ENCODE data around the gene DNLZ.

Gene DNLZ

GRCh38 chr9:136358016-136358415, 5.5 kb downstream of the DNLZ start:
- TF ChIP-seq, protein P1, sequence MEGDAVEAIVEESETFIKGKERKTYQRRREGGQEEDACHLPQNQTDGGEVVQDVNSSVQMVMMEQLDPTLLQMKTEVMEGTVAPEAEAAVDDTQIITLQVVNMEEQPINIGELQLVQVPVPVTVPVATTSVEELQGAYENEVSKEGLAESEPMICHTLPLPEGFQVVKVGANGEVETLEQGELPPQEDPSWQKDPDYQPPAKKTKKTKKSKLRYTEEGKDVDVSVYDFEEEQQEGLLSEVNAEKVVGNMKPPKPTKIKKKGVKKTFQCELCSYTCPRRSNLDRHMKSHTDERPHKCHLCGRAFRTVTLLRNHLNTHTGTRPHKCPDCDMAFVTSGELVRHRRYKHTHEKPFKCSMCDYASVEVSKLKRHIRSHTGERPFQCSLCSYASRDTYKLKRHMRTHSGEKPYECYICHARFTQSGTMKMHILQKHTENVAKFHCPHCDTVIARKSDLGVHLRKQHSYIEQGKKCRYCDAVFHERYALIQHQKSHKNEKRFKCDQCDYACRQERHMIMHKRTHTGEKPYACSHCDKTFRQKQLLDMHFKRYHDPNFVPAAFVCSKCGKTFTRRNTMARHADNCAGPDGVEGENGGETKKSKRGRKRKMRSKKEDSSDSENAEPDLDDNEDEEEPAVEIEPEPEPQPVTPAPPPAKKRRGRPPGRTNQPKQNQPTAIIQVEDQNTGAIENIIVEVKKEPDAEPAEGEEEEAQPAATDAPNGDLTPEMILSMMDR (IDR thresholded peaks at IDR 0.05; ENCODE audit: insufficient read depth, missing control alignments) = no peak
- DNase-seq (ENCODE audit: insufficient read length, low spot score) (no peak), FAIRE-seq (no peak)

- no peak for DNase-seq (ENCODE audit: insufficient read length, low spot score)
- no peak for FAIRE-seq
- TF ChIP-seq, protein P1 (IDR thresholded peaks at IDR 0.05; ENCODE audit: insufficient read depth, missing control alignments) = no peak
Measured at GRCh38 chr9:136357202-136357725, 6.3 kb downstream of the DNLZ start.

- no peak for DNase-seq (ENCODE audit: insufficient read length, low spot score)
- TF ChIP-seq, protein P1 (IDR thresholded peaks at IDR 0.05; ENCODE audit: insufficient read depth, missing control alignments) = no peak
- FAIRE-seq = no peak
Measured at GRCh38 chr9:136355616-136356557, 7.7 kb downstream of the DNLZ start.

- FAIRE-seq = no peak
- TF ChIP-seq, protein P1 (IDR thresholded peaks at IDR 0.05; ENCODE audit: insufficient read depth, missing control alignments) = no peak
- DNase-seq (ENCODE audit: insufficient read length, low spot score) = no peak
Measured at GRCh38 chr9:136354592-136355085, 8.9 kb downstream of the DNLZ start.

DNA sequence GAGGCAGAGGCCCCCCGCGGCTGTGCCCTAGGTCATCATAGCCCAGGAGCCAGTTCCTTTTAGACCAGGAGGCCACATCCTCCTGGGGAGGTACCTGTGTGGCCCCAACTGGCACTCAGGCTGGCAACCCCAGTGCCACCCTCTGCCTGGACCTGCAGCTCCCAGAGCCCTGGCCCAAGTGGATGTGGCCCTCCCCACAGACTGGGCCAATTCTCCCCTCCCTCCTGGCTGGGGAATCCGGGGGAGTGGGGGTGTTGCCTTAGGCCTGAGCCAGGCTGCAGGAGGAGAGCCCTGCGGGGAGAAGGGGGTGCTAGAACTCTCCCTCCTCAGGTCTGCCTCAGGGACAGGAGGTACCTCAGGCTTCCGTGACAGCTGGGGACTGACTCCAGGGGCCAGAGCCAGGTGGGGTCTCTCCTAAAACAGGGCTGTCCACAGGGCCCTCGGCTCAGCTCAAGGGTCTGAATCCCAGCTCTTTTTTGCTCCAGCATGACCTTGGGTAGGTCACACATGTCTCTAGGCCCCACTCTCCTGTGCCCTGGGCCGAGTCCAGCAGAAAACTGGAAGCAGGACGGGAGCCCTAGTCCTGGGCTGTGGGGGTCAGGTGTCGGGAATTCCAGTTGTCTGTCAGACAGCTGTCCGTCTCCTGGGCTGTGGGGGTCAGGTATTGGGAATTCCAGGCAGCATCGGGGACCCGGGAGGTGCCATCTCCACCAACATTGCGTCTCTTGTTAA, 9.6 kb downstream of the DNLZ start:
- DNase-seq (ENCODE audit: insufficient read length, low spot score) (no peak), FAIRE-seq (no peak)
- TF ChIP-seq, protein P1 (IDR thresholded peaks at IDR 0.05; ENCODE audit: insufficient read depth, missing control alignments) = no peak

DNA sequence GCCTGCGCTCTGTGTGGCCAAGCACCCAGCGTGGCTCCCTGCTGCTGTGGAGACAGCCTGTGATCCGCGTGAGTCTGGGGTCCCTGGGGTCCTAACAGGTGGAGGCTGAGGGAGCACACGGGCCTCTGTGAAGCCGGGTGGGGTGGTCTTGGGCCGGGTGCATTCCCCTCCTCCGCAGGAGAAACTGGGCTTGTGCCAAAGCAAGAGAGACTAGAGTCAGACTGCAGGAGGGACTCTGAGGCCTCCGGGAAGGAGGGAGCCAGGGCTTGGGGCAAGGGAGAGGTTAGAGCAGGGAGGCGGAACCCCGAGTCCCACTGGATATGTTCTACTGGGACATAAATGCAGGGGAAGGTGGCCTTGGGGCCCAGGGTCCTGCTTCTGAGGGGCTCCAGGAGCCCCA, 10.5 kb downstream of the DNLZ start:
- DNase-seq (ENCODE audit: insufficient read length, low spot score) = no peak
- FAIRE-seq = no peak
- TF ChIP-seq, protein P1 (IDR thresholded peaks at IDR 0.05; ENCODE audit: insufficient read depth, missing control alignments) = no peak
